ENCODE results near the gene TSTD2.

The TSTD2 gene

GRCh38 chr9:97553841-97554240 lies 79.3 kb downstream of the TSTD2 start:
- TF ChIP-seq CTCF (IDR thresholded peaks at IDR 0.05; ENCODE audit: low read depth, low read length) = no peak
- H3K27me3 ChIP-seq (ENCODE audit: insufficient read depth, low read depth, severe bottlenecking) = no peaks in the 10 kb centered on the region
- no peak overlapping the region for H3K27ac ChIP-seq
- no peak overlapping the region for H3K4me3 ChIP-seq (ENCODE audit: low read depth, low read length)
- H3K36me3 ChIP-seq = no peaks in the 10 kb centered on the region
- no peak for DNase-seq
- H3K9me3 ChIP-seq (ENCODE audit: severe bottlenecking) = no peaks in the 10 kb centered on the region

GRCh38 chr9:97553141-97553540 lies 80.0 kb downstream of the TSTD2 start:
- no peaks in the 10 kb centered on the region for H3K27me3 ChIP-seq (ENCODE audit: insufficient read depth, low read depth, severe bottlenecking)
- H3K27ac ChIP-seq = no peak overlapping the region
- TF ChIP-seq CTCF (IDR thresholded peaks at IDR 0.05; ENCODE audit: low read depth, low read length) = no peak
- no peak for DNase-seq
- H3K4me3 ChIP-seq (ENCODE audit: low read depth, low read length) = no peak overlapping the region
- H3K36me3 ChIP-seq = no peaks in the 10 kb centered on the region
- no peaks in the 10 kb centered on the region for H3K9me3 ChIP-seq (ENCODE audit: severe bottlenecking)

- no peaks in the 10 kb centered on the region for H3K9me3 ChIP-seq (ENCODE audit: severe bottlenecking)
- no peak for DNase-seq
- no peaks in the 10 kb centered on the region for H3K36me3 ChIP-seq
- TF ChIP-seq CTCF (IDR thresholded peaks at IDR 0.05; ENCODE audit: low read depth, low read length) = no peak
- H3K4me3 ChIP-seq (ENCODE audit: low read depth, low read length) = no peak overlapping the region
- no peak overlapping the region for H3K27ac ChIP-seq
- no peaks in the 10 kb centered on the region for H3K27me3 ChIP-seq (ENCODE audit: insufficient read depth, low read depth, severe bottlenecking)
These were observed 81.9 kb downstream of the TSTD2 start for GRCh38 chr9:97551308-97551707.

GRCh38 chr9:97550386-97550785 lies 82.8 kb downstream of the TSTD2 start:
- TF ChIP-seq CTCF (IDR thresholded peaks at IDR 0.05; ENCODE audit: low read depth, low read length) = no peak
- Histone ChIP-seq H3K36me3 (no peaks in the 10 kb centered on the region), H3K27me3 (ENCODE audit: insufficient read depth, low read depth, severe bottlenecking) (no peaks in the 10 kb centered on the region), H3K4me3 (ENCODE audit: low read depth, low read length) (no peak overlapping the region), H3K27ac (no peak overlapping the region), H3K9me3 (ENCODE audit: severe bottlenecking) (no peaks in the 10 kb centered on the region)
- no peak for DNase-seq
